HG02623 (cell line): Measurements from ENCODE around the gene FAM13A.
"Not testable (repeated sequence)": the region's sequence is repeated elsewhere in the genome, so short reads cannot be mapped to it uniquely, and the experiment has no call there.

Experiments used
- ATAC-seq: cut with Tn5 transposase; IDR thresholded peaks from one replicate; pipeline ENCODE4 v1.9.1; 2021; ENCODE audit warnings: moderate library complexity; ENCODE audit not compliant: unreplicated experiment

Gene FAM13A

GRCh38 chr4:88964450-88964849, 92.5 kb downstream of the FAM13A start:
- peak; percentile 55 for ATAC-seq

GRCh38 chr4:88963817-88964216, 93.2 kb downstream of the FAM13A start:
- ATAC-seq: peak; percentile 13

- no peak for ATAC-seq
Observed at GRCh38 chr4:88962396-88962795, 94.6 kb downstream of the FAM13A start.

GRCh38 chr4:88960576-88960975, 96.4 kb downstream of the FAM13A start:
- ATAC-seq: no peak

GRCh38 chr4:88958080-88958479, 98.9 kb downstream of the FAM13A start:
- ATAC-seq: no peak

- ATAC-seq: no peak
Observed at GRCh38 chr4:88957570-88957969, 99.4 kb downstream of the FAM13A start.

- ATAC-seq: no peak
Observed at GRCh38 chr4:88955580-88956380, 101.2 kb downstream of the FAM13A start.

- ATAC-seq: no peak
Observed at GRCh38 chr4:88953400-88953799, 103.6 kb downstream of the FAM13A start.

- no peak for ATAC-seq
Observed at GRCh38 chr4:88952081-88952480, 104.9 kb downstream of the FAM13A start.

- ATAC-seq: no peak
Observed at GRCh38 chr4:88949605-88950004, 107.4 kb downstream of the FAM13A start.

- ATAC-seq: no peak
Observed at GRCh38 chr4:88940506-88940905, 116.5 kb downstream of the FAM13A start.

GRCh38 chr4:88939697-88940096, 117.3 kb downstream of the FAM13A start:
- ATAC-seq: no peak

GRCh38 chr4:88938138-88938537, 118.8 kb downstream of the FAM13A start:
- no peak for ATAC-seq

- ATAC-seq: no peak
Observed at GRCh38 chr4:88937081-88937480, 119.9 kb downstream of the FAM13A start.

GRCh38 chr4:88933414-88934160, 123.4 kb downstream of the FAM13A start:
- ATAC-seq: no peak

GRCh38 chr4:88928852-88929251, 128.1 kb downstream of the FAM13A start:
- ATAC-seq: no peak

GRCh38 chr4:88927420-88927819, 129.6 kb downstream of the FAM13A start:
- ATAC-seq: no peak

- no peak for ATAC-seq
Observed at GRCh38 chr4:88919056-88919455, 137.9 kb downstream of the FAM13A start.

GRCh38 chr4:88913181-88913580, 143.8 kb downstream of the FAM13A start:
- not testable (repeated sequence) for ATAC-seq

- ATAC-seq: no peak
Observed at GRCh38 chr4:88911246-88912212, 145.5 kb downstream of the FAM13A start.

GRCh38 chr4:88910101-88910500, 146.9 kb downstream of the FAM13A start:
- ATAC-seq: no peak
